Lung (tissue), 12 donors: Measurements from ENCODE around the gene SESN1. TPM values are rescaled to one million over a fixed set of nuclear protein-coding genes. Genes with fewer than 3 reads are reported as not detected.

ENCODE experiments used
- ATAC-seq: fragments of 200-7000 bp; cut with Tn5 transposase; one replicate; pipeline ENCODE4 v1.9.1; 2020; ENCODE audit warnings: moderate number of reproducible peaks; ENCODE audit not compliant: insufficient read depth, low FRiP score
- DNase-seq, 3 donors: peaks; one replicate each; pipeline ENCODE4 v3.0.0-alpha.2; 2013 to 2017
- H3K27ac ChIP-seq, 2 donors: one replicate each; pipeline ENCODE4 v1.5.1; 2013; ENCODE audit warnings: mild to moderate bottlenecking in 2 of 2, moderate library complexity in 2 of 2, control low read depth in 1 of 2, inconsistent platforms in 1 of 2, low read depth in 1 of 2, low read length in 1 of 2
- H3K27me3 ChIP-seq, 3 donors: one replicate each; pipeline ENCODE4 v1.5.1; 2013; ENCODE audit warnings: low read length in 2 of 3; ENCODE audit not compliant: control insufficient read depth in 3 of 3, insufficient read depth in 3 of 3
- H3K36me3 ChIP-seq, 4 donors: one replicate each; pipeline ENCODE4 v1.5.1; 2013; ENCODE audit warnings: low read length in 4 of 4, mild to moderate bottlenecking in 1 of 4, moderate library complexity in 1 of 4; ENCODE audit not compliant: control insufficient read depth in 4 of 4, insufficient read depth in 4 of 4
- H3K4me1 ChIP-seq, 5 donors: one replicate each; pipeline ENCODE4 v1.5.1; 2013; ENCODE audit warnings: low read length in 5 of 5, mild to moderate bottlenecking in 2 of 5, moderate library complexity in 1 of 5; ENCODE audit not compliant: control insufficient read depth in 5 of 5, insufficient read depth in 5 of 5
- H3K4me3 ChIP-seq: one replicate; pipeline ENCODE4 v1.5.1; 2013; ENCODE audit warnings: mild to moderate bottlenecking, control low read depth, moderate library complexity
- H3K9ac ChIP-seq, 2 donors: one replicate each; pipeline ENCODE4 v1.5.1; 2013; ENCODE audit warnings: low read length in 2 of 2, control low read depth in 1 of 2; ENCODE audit not compliant: insufficient read depth in 1 of 2
- H3K9me3 ChIP-seq, 4 donors: one replicate each; pipeline ENCODE4 v1.5.1; 2013; ENCODE audit warnings: low read length in 3 of 4, mild to moderate bottlenecking in 1 of 4, moderate library complexity in 1 of 4; ENCODE audit not compliant: control insufficient read depth in 4 of 4, insufficient read depth in 3 of 4
- CTCF ChIP-seq: IDR thresholded peaks from 2 replicates; pipeline ENCODE4 v1.5.1; 2012; ENCODE audit warnings: mild to moderate bottlenecking; ENCODE audit errors: control extremely low read depth, extremely low read depth
- WGBS, 2 donors: extraction: QIAGEN DNeasy Blood & Tissue Kit; methylation state at CpG; one replicate each; pipeline ENCODE4 v1.1.7; 2013; 5-methylcytosine and 5-hydroxymethylcytosine counted together
- polyA plus RNA-seq, 2 donors: library from polyadenylated mRNA; stranded (reverse); fragments of 200-250 nt; gene quantifications; one replicate each; pipeline ENCODE4 v1.2.1, GENCODE V29; 2013
- total RNA-seq, 2 donors: library from RNA; depleted of rRNA in 1 of 2; stranded (reverse); fragments of >200 nt in 1 of 2; gene quantifications; one replicate each; pipeline ENCODE4 v1.2.1, GENCODE V29; 2014 to 2021
- donor health status: control.
- donor health status: control.
- donor health status: Bipolar disorder and iron deficiency.
- donor health status: healthy.
- donor health status: DM: yes; HTN: yes; CAD: no.

The SESN1 gene
- total and polyA plus RNA-seq, 4 donors: 12.9 to 69.8 (median 21.0) TPM

DNA sequence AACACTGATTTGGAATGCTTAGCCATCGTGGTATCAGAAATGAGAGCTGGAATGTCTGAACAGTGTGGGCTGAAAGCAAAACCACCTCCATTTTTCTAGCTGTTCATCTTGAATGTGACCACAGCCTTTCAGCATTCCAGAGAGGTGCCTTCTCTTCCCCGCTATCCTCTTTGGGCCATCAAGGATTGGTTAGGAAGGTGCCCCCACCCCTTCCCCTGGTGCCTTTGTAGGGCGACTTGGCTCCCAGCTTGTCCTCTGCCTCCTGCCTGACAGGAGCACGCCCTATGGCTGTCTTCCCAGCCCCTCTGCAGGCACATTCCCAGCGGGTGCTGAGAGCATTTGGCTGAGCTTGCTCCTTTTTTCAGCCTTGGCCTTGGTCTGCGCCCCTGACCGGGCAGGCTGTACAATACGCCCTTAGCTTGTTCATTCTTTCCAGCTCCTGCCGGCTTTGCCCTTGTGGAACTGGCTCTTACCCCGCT lies 148.9 kb downstream of the SESN1 start:
- Histone ChIP-seq H3K4me3 (no peak overlapping the region), H3K27me3 (no peaks in the 10 kb centered on the region), H3K9ac (peak overlapping the region in 1 of 2 donors; percentile 65), H3K4me1 (peaks cover 17 to 58% (median 41%) of the 10 kb centered on the region in 5 donors), H3K36me3 (no peaks in the 10 kb centered on the region), H3K9me3 (no peaks in the 10 kb centered on the region), H3K27ac (peak overlapping the region; percentile 89 to 90)
- ATAC-seq (peak; percentile 45), DNase-seq (peak; percentile 74 to 83 (median 75))
- 38 to 68% methylated on average over 10 of the region's 10 CpGs for WGBS, 2 donors
- no peak for TF ChIP-seq CTCF

DNA sequence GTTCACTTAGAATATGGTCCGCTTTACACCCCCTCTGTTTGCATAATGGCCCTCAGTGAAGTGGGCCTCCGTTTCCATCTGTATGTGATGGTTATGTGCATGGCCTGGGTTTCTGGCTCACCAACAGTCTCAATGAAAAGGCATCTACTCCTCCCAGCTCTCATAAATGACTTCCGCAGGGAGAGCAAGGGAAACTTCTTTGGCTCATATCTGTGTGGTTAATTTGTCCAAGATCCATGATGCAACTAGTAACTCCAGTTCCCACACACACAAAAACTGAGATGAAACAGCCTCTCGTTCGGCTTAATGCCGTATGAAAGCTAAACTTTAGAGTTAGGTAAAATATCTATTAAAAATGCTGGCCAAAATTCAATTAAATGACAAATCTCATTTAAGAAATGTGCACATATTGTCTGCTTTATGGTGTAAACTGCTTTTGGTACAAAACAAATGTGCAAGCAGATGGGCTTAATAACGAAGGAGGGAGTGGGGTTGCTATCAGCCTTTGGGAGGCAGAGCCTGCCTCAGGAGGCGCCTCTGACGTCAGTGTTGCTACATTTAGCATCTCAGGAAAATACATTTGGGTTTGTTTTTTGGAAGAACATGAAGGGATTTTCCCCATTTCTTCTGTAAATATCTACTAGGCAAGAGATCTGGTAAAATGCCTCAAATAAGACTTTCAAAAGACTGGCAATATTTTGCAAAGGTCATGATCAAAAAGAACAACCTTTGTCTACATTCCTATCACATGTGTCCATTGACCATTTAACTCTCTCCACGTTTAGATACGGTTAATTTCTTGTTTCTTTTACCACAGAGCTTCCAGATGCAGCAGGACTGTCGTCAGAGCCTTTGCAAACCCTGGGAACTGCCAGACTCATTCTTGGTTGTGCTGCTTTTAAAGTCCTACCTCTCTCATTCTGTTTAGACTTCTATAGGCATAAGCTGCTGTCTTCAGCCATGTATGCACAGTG lies 149.7 kb downstream of the SESN1 start:
- H3K9ac ChIP-seq: peak overlapping the region in 1 of 2 donors; percentile 65
- no peak for TF ChIP-seq CTCF
- H3K9me3 ChIP-seq: no peaks in the 10 kb centered on the region
- peak overlapping the region; percentile 89 to 90 for H3K27ac ChIP-seq
- no peaks in the 10 kb centered on the region for H3K36me3 ChIP-seq
- ATAC-seq (no peak), DNase-seq (peak; percentile 59 to 92 (median 88))
- WGBS, 2 donors: 59 to 76% methylated on average over 12 of the region's 12 CpGs
- H3K4me1 ChIP-seq: peaks cover 17 to 58% (median 44%) of the 10 kb centered on the region in 5 donors
- no peaks in the 10 kb centered on the region for H3K27me3 ChIP-seq
- H3K4me3 ChIP-seq: no peak overlapping the region

- Histone ChIP-seq H3K36me3 (no peaks in the 10 kb centered on the region), H3K27me3 (no peaks in the 10 kb centered on the region), H3K4me3 (no peak overlapping the region), H3K27ac (peak overlapping the region; percentile 80 to 89), H3K9ac (no peak overlapping the region), H3K4me1 (peaks cover 17 to 58% (median 45%) of the 10 kb centered on the region in 5 donors), H3K9me3 (no peaks in the 10 kb centered on the region)
- no peak for TF ChIP-seq CTCF
- DNase-seq: no peak
- 96% methylated on average over 1 of the region's 1 CpG for WGBS, 2 donors
- ATAC-seq: no peak
Observed at GRCh38 chr6:108944071-108944470, 150.6 kb downstream of the SESN1 start.
